Stimulated activated CD4-positive, alpha-beta T cell treated with anti-CD3 and anti-CD28 coated beads, Interleukin-1b, Interleukin-23, amount 100 ng/mL, for 24 hours (primary cell): ENCODE results near the gene GHDC.

ENCODE experiments used
- DNase-seq, 4 experiments: peaks; one replicate each; pipeline ENCODE4 v3.0.0-alpha.2; 2020; ENCODE audit warnings: low read depth in 4 of 4, low spot score in 1 of 4

The GHDC gene

DNA sequence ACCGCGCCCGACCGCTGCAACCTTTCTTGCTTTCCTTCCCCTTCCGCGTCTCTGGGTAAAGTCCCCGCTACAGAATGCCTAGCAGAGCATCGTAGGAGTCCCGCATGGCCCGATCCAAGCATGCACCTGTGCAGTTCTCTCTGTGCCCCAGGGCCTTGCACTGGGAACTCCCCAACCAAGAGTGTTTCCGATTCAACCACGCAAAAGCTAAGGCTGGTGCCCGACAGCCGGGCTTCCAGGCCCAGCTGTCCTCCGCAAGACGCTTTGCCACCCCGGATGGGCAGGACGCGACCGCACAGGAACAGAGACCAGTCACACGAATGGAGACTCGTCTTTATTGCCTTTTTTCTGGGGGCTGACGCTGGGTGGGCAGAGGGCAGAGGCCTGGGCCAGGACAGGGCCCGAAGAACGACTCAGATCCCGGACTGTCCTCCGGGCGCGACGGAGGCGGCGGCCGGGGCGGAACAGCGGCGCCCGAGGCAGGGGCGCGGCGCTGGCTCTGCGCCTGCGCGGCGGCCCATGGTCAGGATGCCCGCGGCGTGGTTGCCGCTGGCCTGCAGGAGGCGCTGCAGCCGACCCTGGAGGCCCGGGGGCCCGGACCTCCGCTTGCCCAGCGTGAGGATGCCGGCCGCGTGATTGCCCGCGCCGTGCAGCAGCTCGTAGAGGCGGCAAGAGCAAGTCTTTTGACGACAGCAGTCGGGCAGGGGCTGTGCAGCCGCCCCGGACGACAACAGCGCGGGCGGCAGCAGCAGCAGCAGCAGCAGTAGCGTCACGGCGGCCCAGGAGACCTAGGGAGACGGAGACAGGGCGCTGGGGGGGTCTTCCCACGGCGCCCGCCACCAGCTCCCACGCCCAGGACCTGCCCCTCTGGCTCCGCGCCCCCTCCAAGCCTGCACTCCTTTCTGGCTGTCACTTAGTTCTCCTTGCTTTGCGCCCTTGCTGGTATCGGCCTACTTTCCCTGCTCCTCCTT is 10.3 kb downstream of the GHDC start:
- DNase-seq: peak; percentile 46 to 72 (median 66)

- DNase-seq: no peak
Observed at GRCh38 chr17:42182927-42183734, 11.2 kb downstream of the GHDC start.

- DNase-seq: no peak
Observed at GRCh38 chr17:42181851-42182207, 12.5 kb downstream of the GHDC start.

- DNase-seq: peak; percentile 59 to 86 (median 79)
Observed at GRCh38 chr17:42180922-42181850, 13.1 kb downstream of the GHDC start, which contains the start of gene KCNH4. TSS of gene KCNH4 (minus strand) at chr17:42181142. CDS start at chr17:42180945, 197 bp downstream.

- DNase-seq: no peak
Observed at GRCh38 chr17:42180411-42180921, 13.8 kb downstream of the GHDC start.

- DNase-seq: no peak
Observed at GRCh38 chr17:42179911-42180410, 14.3 kb downstream of the GHDC start.

GRCh38 chr17:42179335-42179734 is 15.0 kb downstream of the GHDC start:
- no peak for DNase-seq

DNA sequence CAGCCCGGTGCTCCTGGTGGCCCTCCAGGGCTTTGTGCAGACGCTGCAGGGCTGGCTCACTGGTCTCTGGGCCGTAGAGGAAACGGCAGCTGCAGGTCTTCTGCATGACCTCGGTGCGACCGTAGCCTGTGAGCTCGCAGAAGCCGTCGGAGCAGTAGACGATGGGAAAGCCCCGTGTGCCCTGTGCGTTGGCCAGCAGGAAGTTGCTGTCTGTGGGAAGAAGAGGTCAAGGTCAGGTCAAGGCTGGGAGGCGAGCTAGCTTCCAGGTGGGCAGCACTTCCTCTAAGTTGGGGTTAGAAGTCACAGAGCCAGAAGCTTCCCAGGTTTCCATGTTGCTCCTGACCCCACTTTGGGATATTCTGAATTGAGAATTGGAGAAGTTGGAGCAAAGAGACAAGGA is 15.5 kb downstream of the GHDC start:
- no peak for DNase-seq

DNA sequence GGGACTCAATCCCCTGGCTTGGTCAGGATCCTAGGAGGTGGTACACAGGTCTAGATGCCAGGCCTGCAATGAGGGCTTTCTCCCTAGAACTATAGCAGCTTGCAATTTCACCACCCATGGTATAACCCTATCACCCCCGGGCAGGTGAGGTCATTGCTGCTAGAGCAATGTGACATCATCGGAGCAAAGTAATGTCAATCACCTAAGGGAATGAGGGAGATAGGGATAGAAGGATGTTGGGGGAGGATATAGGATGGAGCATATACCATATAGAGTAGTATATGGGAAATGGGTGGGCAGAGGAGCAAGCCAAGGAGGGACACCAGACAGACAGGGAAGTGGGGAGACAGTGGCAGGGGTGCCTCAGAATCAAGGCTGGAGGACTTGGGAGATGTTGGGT is 16.6 kb downstream of the GHDC start:
- no peak for DNase-seq

DNA sequence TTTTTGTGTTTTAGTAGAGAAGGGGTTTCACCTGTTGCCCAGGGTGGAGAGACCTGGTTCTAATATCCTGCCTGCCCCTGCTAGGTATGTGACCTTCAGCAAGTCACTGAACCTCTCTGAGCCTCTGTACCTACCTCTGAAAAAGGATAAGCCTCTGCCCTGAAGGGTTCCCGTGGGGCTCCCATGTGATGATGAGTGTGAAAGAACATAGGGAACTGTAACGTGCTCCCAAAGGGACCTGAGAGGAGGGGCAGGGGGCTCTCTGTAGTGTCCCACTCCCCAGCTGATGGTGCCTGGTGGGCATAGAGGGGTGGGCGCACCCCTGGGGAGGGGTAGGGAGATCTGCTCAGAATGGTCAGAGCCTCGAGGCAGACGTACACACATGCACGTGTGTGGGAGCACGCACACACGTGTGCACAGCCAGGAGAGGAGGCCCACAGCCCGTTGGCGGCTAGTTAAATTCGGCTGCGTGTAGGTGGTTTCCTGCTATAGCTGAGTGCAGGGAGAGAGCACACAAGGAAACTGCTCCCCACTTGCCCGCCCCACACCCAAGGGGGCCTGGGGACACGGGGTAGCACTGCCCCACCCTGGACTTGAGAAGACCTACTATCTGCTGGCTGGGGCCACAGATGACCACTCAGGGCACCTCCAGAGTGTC is 20.0 kb downstream of the GHDC start:
- DNase-seq: no peak

GRCh38 chr17:42171831-42172230 is 22.5 kb downstream of the GHDC start:
- DNase-seq: no peak

- DNase-seq: no peak
Observed at GRCh38 chr17:42169351-42169750, 24.9 kb downstream of the GHDC start.

DNA sequence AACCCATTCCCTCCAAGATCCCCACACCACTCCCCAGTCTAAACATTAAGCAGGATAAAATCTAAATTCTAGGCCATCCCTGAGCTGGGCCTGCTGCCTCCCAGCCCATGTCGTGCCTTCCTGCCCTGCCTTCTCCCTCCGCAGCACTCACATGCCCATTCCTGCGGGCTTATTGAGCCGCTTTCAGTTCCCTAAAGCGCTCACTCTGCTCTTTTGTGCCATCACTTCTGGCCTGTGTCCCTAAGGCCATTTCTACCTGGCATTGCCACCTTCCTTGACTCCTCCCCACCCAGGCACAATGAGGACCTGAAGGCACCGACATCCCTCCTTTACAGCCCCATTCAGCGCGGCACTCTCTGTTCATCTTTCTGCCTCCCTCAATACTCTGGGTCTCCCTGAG is 26.5 kb downstream of the GHDC start:
- DNase-seq: no peak

DNA sequence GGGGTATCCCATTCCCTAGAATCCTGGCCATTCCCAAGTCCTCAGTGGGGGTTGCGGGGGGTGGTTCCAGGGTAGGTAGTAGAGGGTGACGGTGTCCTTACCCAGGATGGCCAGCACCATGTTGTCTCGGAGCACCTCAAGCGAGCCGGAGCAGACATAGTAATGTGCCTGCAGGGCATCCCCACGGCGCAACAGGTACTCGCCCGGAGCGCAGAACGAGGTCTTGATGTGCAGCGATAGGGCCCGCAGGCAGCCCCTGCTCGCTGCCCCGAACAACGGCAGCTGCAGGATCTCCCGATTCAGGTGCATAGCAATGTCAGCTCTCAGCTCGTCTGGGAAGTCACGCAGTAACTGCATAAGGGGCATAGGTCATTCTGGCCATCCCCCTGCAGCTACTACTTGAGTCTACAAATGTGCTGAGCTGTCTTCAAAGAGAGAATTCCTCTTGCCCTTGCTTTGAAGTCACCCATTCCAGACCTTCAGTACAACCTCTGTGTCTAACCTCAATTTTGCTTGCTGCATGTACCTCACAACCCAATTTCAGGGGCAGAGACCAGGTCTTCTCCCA is 28.0 kb downstream of the GHDC start:
- no peak for DNase-seq

GRCh38 chr17:42165751-42166150 is 28.5 kb downstream of the GHDC start:
- DNase-seq: no peak

DNA sequence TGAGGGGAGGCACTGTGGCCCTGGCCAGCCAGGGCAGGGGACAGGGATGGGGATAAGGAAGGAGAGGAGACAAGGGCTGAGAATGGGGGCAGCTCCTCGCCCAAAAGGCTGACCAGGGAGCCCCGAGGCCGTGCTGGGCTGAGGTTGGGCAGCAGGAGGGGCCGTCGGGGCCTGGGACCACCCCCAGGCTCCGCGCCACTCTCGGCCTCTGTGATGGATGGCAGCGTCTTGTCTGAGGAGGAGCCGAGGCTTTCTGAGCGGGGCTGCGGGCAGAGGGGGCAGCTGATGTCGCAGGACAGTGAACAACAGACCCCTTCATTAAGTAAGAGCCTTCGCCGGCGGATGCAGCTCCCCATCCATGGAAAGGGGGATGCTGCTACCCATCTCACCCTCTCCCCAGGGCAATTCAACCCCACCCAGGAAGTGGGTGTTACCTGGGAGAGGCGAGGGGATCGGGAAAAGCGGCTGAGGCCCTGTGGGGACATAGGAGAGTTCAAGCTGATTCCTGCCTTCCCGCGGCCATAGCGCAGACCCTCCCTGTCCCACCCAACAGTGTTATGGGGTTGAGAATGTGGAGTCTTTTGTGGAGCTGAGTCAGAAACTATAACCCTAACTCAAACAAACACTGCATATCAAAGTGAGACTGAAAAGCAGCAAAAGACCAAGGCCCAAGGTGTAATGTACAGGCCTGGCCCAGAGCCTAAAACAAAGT is 30.4 kb downstream of the GHDC start:
- no peak for DNase-seq

DNA sequence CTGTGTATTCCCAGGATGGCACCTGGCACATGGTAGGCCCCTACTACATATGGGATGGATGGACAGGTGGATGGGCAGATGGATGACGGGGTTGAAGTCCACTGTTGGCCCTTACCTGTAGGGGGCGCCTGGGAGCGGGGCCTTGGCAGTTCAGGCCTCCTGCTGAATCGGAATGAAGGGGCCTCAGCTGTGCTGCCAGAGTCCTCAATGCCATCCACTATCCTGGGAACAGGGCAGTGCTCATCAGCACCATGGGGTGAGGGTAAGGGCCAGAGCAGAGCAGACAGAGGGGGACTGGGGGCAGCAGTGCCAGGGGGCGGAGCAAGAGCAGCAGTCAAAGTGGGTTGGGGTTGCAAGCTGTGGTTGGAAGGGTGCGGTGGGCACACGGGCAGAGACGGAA is 31.2 kb downstream of the GHDC start:
- DNase-seq: peak in 1 of 4 experiments; percentile 41

DNA sequence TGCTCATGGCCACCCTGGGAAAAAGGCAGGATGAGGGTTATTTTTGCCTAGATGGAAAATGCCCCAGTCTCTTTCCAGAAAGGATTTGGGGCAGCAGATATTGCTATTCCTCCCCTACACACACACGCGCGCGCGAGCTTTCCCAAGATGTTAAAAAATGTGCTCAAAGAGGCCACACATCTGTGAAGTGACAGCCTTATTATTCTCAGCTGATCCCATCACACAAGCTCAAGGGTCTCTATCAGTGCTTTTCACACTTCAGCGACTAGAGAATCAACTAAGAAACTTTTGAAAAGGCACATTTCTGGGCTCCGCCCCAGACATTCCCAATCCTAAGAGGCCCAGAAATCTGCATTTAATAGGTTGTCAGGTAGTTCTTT is 33.8 kb downstream of the GHDC start:
- DNase-seq: no peak
